ENCODE results near the gene HOXB6.

The HOXB6 gene

DNA sequence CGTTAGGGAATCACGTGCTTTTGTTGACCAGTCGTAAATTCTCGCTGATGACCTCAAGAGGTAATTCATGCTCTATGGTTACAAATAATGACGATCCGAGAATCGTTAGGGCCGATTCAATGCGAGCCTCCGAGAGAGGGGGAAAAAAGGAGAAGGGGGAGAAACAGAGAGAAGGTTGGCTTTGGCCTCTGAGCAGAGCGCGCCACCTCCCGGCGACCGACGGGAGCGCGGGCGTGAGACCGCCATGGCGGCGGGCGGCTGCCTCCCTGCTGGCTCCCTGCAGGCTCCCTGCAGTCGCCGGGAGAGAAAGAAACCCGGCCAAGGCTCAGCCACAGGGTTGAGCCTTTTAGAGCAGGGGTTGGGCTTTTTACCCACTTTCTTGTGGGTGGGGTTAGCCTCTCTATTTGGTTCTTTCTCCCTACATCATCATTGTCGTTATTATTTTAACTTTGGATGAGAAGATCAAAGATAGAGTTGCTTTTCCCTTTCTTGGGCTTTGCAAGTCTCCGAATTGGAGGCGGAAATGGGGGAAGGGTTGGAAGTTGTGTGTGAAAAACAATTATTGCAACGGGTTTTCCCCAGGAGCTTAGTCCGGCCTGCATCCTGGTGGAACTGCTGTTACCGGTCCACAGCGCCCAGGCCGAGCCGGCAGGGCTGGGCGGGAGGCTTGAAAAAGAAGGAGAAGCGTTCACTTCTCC, 10.8 kb downstream of the HOXB6 start:
- peak; percentile 97 for DNase-seq

DNA sequence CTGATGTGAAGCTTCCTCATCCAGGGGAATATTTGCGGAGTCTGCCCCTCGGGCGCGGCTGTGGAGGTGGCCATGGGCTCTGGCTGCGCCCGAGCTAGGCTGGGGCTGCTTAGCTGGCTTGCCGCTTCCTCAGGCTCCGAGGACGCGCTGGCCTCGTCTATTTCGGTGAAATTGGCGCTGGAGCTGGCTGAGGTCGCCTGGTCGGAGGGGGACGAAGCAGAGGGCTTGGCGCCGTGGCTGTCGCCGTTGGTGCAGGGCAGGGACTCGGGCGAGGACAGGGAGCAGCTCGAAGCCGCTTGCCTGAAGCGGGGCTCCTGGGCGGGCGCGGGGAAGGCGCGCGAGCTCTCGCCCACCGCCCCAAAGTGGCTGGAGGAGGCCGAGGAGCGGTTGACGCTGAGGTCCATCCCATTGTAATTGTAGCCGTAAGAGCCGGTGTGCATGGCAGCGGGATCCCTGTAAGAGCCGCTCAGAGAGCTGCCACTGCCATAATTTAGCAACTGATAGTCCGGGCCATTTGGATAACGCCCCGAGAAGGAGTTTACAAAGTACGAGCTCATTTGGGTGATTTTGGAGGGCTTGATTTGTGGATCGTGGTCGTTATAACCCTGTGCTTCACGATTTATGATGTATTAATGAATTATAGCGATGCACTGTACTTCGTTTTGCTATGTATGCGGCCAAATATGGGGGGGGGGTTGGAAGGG, 11.5 kb downstream of the HOXB6 start, which contains the start of gene HOXB5:
Gene HOXB5 (minus strand): TSS at position 654 of the 704 bp plus-strand sequence. CDS start 97 bp downstream, at position 557.
- no peak for DNase-seq

GRCh38 chr17:48592577-48592976, 12.2 kb downstream of the HOXB6 start:
- DNase-seq, result no peak

DNA sequence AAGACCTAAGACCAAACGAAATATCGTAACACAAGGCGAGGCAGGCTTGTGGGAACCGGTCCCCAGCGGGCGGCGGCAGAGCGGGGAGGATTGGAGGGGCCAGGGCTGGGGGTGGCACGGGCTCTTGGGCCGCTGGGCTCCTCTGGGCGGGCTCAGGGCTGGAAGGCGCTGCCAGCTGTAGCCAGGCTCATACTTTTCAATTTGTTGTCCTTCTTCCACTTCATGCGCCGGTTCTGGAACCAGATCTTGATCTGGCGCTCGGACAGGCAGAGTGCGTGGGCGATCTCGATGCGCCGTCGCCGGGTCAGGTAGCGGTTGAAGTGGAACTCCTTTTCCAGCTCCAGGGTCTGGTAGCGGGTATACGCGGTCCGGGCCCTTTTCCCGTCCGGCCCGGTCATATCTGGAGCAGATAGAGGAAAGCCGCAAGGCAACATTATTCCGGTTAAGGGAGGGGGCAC, 12.7 kb downstream of the HOXB6 start:
- no peak for DNase-seq

DNA sequence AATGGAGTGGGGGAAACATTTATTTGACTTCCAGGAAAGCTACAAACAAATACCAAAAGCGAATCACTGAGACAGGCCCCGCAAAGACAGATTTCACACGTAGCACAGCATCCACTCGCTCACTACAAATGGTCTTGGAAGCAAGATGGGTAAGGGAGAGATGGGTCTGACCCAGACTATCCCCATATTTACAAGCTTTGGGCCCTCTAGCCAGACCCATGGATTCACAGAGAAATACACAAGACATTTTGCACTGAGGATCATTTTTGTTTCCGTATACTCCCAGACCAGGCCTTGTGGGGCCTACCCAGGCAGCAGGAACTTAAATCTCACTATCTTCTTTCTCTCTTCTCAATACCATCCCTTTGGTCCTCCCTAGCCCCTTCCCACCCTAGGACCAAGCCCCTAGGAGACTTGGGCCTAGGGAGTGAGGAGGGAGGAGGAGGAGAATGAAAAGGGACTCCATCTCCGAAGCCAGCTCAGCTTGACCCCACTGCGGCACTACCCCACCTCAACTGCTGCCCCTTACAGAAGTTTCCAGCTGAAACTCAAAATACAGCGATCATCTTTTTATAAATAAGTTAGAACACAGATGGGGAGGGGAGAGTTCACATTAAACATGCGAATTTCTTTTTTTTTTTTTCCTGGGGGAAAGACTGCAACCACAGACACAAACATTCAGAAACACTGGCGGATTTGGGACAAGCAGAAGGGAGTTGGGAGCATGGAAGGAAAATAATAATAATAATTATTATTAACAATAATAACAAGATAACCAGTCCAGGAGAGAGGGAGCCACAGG, 13.3 kb downstream of the HOXB6 start:
- no peak for DNase-seq

- no peak for DNase-seq
Observed at GRCh38 chr17:48590607-48591161, 14.1 kb downstream of the HOXB6 start.

DNA sequence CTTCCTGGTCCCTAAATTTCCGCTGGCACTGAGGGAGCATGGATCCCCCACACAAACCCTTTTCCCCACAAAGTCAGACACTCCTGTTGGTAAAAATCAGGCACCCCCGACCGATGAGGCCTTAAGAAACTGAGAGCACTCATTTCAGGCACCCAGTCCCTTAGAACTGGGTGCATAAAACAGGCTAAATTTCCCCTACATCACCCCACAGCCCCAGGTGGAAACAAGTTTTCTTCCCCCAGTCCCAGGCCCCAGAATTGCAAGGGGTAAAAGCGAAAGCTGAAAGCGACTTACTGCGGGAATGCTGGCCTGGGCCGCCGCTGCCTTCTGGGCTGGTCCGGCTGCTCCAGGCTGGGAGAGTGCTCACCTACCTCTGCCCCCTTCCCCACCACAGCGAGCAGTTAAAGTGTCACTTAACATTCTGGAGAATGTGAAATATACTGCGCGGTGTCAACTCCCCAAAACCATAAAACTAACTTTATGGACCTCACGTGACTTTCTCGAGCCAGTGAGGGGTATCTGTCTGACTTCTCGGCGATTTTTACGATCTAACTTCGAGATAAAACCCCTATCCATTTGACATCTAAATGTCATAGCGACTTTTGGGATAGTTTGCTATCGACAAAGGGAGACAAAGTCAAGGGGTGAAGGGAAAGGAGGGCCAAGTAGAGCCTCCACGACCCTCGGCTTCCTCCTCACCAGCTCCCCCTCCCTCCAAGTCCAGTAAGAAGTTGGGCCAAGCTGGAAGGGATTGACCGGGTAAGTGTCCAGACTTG, 14.8 kb downstream of the HOXB6 start, which contains the start of gene HOXB3:
Gene HOXB3 (minus strand): TSS at position 411 of the 776 bp plus-strand sequence. CDS start 37,767 bp downstream, outside the sequence.
- peak; percentile 84 for DNase-seq

GRCh38 chr17:48589060-48589830, 15.5 kb downstream of the HOXB6 start:
- no peak for DNase-seq

DNA sequence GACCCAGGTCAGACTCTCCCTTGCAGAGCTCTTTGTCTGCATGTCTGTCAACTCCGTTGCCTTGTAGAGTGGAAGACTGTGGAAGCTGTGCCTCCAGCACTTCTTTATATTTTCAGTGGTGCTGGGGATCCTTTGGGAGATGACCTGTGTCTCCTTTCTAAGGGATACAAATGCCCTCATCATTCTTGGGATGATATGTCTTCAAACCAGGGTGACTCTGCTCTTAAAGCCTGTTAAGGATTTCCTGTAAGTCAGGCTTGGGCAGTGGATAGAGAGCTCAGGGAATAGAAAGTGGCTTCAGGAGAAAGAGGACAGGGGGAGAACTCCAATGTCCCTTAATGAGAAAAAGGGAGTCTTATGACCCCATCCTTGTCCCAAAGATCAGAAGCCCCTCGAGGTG, 16.3 kb downstream of the HOXB6 start:
- no peak for DNase-seq

DNA sequence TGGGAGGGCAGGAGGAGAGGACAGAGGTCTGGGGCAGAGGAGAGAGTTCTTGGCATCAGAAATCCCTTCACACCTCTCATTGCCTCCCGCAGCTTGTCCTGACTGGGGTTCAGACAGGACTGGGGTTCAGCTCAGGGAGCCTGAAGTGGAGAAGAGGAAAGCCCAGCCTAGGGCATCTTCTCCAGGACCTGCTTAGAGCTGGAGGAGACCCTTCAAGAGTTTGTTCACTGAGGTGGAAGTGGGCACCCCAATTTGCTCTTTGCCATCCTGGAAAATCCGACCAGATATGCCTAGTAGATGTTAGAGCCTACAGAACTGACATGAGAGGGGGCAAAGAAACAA, 16.7 kb downstream of the HOXB6 start:
- no peak for DNase-seq

DNA sequence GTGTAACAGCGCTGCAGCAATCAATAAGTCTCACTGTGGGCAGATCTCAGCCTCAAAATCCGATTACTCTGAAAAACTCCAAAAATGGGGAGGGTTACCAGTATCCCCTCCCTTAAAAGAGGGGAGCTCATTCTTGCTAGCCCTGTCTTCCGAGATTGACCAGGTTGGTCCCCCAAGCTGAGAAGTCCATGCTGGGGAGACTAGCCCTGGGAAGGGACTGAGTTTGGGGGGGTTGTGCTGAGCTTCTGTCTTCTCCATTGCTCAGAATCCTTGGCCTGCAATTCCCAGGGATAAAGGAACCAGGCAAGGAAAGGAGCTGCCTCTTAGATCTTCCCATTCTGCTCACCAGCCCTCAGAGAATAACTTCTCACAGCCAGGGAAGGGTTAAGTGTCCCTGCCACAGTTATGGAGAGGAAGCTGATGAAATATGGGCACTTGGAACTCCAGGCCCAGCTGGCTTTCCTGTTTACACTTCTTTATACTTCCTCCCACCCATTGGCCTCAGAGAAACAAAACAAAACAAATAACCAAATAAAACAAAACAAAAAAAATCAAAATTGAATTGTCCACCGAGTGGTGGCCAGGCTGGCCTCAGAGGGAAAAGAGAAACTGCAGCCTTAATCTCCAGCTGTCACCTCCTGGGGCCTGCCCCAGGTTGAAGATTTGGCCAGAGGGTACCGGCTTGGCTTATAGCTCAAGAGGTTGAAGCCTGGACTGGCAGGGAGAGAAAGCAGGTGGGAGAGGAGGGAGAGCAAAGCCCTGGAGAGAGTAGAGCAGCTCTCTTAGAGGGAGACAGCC, 17.3 kb downstream of the HOXB6 start:
- DNase-seq, result peak; percentile 70

DNA sequence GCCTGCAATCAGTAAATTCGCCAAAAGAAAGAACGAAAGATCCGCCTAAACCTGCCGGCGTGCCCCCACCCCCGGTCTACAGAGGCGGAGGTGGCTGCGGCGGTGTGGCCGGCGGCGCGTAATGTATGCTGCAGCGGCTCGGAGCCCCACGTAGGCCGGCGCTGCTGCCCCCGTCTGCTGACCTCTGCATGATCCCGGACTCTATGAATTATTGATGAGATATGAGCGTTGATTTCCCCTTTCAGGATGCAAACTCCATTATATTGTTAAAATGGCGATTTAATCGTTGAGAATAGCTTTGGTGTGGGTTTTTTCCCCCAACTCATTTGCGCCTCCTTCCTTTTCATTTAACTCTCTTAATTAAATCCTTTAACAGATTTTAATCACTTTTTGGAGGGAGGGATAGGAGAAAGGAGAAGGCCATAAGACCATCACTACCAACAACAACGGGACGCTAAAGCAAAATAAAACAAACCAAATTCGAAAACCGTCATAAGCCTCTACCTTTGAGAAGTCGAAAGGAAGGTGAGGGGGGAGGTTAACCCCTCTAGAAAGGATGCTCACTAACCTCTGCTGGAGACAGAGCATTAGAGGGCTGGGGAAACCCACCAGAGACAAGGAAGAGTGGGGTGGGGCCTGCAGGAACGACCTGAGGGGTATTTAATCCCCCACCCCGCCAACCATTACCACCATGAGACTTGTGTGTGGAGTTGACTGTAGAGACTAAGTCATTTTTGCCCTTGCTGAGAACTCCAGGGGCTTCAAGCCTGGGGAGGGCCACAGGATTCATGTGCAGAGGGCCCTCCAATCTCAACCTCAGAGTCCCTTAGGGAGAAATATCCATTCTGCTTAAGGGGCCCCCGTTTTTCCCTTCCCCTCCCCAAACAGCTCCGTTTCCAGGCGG, 18.2 kb downstream of the HOXB6 start:
- no peak for DNase-seq

DNA sequence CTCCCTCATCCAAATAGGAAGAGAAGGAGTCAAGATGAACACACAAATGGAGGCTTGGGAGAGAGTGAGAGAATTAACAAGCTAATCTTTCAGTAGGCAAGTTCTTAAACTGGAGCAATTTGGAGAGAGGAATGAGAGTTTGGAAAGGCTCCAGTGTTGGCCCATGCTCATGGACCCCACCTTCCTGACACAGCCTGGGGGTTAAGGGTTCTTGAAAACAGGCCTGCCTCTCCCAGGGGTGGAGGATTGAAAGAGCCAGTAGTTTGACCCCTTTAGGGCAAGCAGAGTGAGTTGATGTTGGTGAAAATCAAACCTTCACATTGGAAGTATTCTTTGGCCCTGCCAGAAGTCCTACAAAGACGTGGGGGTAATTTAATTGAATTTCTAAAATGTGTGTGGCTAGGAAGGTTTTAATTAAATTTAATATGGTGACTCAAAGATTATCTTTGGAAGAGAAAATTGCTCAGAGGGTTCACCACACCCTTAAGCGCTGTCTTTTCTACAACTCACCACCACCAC, 20.5 kb downstream of the HOXB6 start:
- DNase-seq, result no peak

DNA sequence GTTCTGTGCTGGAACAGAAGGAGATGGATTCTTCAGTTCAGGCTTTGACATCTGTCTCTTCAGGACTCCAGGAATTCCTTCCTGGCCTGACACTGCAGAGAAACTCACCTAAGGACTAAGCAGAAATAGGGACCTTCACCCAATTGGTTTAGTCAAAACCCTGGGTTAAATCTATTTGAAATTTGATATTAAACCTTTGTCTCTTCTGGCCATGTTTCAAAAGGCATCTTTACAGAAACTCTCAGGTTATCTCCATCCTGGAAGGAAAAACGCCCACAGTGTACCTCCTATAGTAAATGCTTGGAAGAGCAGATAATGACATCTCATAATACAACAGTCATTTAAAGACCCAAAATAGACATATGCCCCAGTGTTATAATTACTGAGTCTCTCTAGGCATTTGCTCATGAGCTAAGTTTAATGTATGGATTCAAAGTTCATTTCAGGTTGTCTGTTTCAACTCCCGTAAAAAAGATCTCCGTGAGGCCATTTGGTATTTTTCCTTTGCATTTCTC, 21.0 kb downstream of the HOXB6 start:
- DNase-seq, result no peak

DNA sequence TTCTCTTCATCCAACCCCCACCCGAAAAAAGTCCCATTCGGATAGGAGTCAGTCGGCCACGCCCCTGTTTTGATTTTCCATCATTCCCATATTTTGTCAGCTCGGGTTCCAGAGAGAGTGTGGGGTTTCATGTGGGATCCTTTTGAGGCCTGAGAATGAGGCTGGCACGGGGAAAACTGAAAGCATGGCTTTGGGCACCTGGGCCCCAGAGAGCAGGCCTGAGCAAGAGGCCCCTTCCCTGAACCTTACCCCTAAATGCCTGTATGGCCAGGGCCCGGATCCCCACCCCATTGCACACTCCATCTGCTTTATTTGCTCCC, 22.1 kb downstream of the HOXB6 start:
- DNase-seq, result no peak

DNA sequence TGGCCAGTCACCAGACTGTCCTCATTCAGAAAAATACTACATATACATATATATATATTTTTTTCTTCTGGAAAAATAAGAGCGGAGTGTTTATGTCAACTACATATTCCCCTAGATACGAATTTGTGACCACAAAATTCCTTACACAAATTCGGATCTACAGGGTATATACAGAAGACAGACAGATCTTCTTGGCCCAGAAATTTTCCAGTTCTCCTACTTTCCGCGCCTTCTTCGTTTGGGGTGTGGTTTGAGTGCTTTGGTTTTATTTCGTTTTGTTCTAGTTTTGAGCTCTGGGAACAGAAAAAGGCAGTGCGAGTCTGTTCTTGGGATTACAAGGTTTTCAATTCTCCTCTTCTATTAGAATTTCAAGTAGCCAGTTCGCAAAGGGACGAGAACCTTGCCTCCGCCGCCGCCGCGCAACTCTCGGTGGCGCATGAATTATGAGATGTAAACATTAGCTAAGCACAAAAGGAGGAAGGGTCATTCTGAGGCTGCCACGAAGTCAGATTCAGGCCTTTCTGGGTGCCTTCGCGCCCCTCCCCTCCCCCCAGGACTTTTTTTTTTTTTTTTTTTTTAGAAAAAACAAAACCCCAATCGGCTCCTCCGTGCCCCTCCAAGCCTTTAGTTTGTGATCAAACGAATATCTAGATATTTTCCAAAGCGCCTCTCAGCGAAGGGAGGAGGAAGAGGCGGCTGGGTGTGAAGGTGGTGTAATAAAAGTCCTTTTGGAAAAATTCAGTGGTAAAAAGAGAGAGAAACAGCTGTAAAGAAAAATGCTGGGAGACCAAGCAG, 24.8 kb downstream of the HOXB6 start:
- DNase-seq, result peak; percentile 66

DNA sequence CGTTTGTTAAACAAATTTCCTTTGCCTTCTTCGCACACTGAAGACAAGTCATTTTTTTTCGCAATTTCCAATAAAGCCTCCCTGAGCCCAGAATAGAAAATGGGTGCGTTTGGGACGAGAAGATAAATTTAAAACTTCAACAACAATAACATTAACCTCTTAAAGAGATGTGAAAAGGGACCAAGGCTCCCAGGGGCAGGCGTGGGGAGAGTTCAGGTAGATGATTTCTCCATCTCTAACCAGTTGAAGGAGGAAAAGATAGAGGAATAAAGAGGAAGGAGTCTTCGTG, 25.4 kb downstream of the HOXB6 start:
- no peak for DNase-seq

DNA sequence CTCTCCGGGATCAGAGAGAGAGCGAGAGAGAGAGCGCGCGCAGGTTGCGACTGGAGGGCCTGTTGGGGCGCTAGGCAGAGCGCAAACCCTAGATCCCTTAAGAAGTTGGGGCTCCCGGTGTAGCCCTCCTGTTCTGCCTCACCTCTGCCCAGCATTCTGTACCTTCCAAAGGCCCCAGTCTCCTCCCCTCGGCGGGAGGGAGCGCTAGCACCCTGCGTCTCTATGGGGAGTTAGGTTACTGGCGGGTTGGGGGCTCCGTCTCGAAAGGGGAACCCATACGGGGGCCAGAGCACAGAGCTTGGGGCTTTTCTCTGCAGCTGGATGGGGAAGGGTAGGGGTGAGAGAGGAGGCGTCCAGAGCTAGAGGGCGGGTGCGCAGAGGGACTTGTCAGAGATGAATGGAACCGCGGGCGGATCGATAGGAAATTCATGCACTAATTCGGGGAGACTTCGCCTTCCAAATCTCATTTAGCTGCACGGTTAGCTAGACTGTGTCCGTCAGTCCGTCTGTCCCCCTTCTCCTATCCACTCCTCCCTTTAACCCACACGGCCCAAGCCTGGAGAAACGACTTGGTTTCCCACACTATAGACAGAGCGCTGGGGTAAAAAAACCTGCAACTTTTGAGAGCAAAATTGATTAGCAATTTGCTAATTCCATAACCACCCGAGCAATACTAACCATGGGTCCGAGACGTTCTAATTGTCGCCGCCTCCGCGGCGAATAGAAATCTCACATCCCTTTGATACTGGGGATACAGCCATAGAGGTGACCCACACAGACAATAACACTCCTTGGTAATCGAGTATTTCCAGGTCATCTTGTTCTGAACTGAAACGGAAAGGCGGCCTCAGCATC, 25.9 kb downstream of the HOXB6 start:
- DNase-seq, result no peak
